ENCODE data around the gene LRRC58.
"Not testable (repeated sequence)": the region's sequence is repeated elsewhere in the genome, so short reads cannot be mapped to it uniquely, and the experiment has no call there.

GRCh38 chr3:120377948-120378347 is 28.8 kb upstream of the LRRC58 start:
- TF ChIP-seq CTCF (conservative IDR thresholded peaks at IDR 0.05; ENCODE audit: low read length); EZH2phosphoT487 (IDR thresholded peaks at IDR 0.05; ENCODE audit: borderline replicate concordance, low read depth, low read length): not testable (repeated sequence)
